ENCODE data around the gene FAM193A. TPM values are rescaled to one million over a fixed set of nuclear protein-coding genes. Genes with fewer than 3 reads are reported as not detected.

The FAM193A gene
- polyA plus RNA-seq, 1 donor (not counting 4 experiments of a cell fraction or from before 2014, with no cell fraction given), result 3.6 TPM

- no peaks in the 10 kb centered on the region for H3K9me1 ChIP-seq (ENCODE audit: control insufficient read depth, extremely low read depth, insufficient read depth, low read length)
- no peak overlapping the region for H3K4me2 ChIP-seq (ENCODE audit: control insufficient read depth, extremely low read depth, insufficient read depth, low read depth, low read length)
- H3K4me1 ChIP-seq (ENCODE audit: control insufficient read depth, extremely low read depth, insufficient read depth, low read length), result peaks cover 3% of the 10 kb centered on the region
- H3K27ac ChIP-seq (ENCODE audit: control insufficient read depth, insufficient read depth, low read length), result no peak overlapping the region
- no peak overlapping the region for H3K4me3 ChIP-seq (ENCODE audit: control insufficient read depth in 2 of 3, extremely low read depth in 1 of 3, insufficient read depth in 2 of 3, low read depth in 1 of 3, low read length in 3 of 3)
- peaks cover 25% of the 10 kb centered on the region for H4K20me1 ChIP-seq (ENCODE audit: control insufficient read depth, extremely low read depth, insufficient read depth, low read length)
- dilution Hi-C loops (cut with MboI; ENCODE audit: extremely low pct_ligation_motif_present, low sequenced_read_pairs), result no loop called here
- TF ChIP-seq, protein P1, sequence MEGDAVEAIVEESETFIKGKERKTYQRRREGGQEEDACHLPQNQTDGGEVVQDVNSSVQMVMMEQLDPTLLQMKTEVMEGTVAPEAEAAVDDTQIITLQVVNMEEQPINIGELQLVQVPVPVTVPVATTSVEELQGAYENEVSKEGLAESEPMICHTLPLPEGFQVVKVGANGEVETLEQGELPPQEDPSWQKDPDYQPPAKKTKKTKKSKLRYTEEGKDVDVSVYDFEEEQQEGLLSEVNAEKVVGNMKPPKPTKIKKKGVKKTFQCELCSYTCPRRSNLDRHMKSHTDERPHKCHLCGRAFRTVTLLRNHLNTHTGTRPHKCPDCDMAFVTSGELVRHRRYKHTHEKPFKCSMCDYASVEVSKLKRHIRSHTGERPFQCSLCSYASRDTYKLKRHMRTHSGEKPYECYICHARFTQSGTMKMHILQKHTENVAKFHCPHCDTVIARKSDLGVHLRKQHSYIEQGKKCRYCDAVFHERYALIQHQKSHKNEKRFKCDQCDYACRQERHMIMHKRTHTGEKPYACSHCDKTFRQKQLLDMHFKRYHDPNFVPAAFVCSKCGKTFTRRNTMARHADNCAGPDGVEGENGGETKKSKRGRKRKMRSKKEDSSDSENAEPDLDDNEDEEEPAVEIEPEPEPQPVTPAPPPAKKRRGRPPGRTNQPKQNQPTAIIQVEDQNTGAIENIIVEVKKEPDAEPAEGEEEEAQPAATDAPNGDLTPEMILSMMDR (optimal IDR thresholded peaks at IDR 0.05 in 1 of 3, IDR thresholded peaks at IDR 0.05 in 1 of 3, conservative IDR thresholded peaks at IDR 0.05 in 1 of 3; ENCODE audit: extremely low read depth in 1 of 3, insufficient read depth in 2 of 3, low read length in 3 of 3), result no peak
- TF ChIP-seq EZH2 (IDR thresholded peaks at IDR 0.05; ENCODE audit: low read length), result no peak
- no peaks in the 10 kb centered on the region for H3K9me3 ChIP-seq (ENCODE audit: control insufficient read depth, low read depth, low read length)
- no peak overlapping the region for H3K9ac ChIP-seq (ENCODE audit: control insufficient read depth, extremely low read depth, insufficient read depth, low read length)
- FAIRE-seq (no peak), DNase-seq (ENCODE audit: low read depth, low spot score) (no peak)
- H3K36me3 ChIP-seq (ENCODE audit: control insufficient read depth in 2 of 2, extremely low read depth in 1 of 2, insufficient read depth in 2 of 2, low read length in 2 of 2), result peaks cover 8 to 11% of the 10 kb centered on the region in 2 experiments
- H3K27me3 ChIP-seq (ENCODE audit: control insufficient read depth, extremely low read depth, insufficient read depth, low read length), result no peaks in the 10 kb centered on the region
- no peak overlapping the region for H2AFZ ChIP-seq (ENCODE audit: control insufficient read depth, low read length)
- H3K79me2 ChIP-seq (ENCODE audit: control insufficient read depth, insufficient read depth, low read length), result peaks cover 83% of the 10 kb centered on the region
These were observed 60.2 kb downstream of the FAM193A start for GRCh38 chr4:2596611-2597010.

GRCh38 chr4:2598511-2599303 lies 62.3 kb downstream of the FAM193A start:
- Histone ChIP-seq H3K27me3 (ENCODE audit: control insufficient read depth, extremely low read depth, insufficient read depth, low read length) (no peaks in the 10 kb centered on the region), H3K9me1 (ENCODE audit: control insufficient read depth, extremely low read depth, insufficient read depth, low read length) (no peaks in the 10 kb centered on the region), H3K36me3 (ENCODE audit: control insufficient read depth in 2 of 2, extremely low read depth in 1 of 2, insufficient read depth in 2 of 2, low read length in 2 of 2) (peaks cover 8 to 11% of the 10 kb centered on the region in 2 experiments), H3K27ac (ENCODE audit: control insufficient read depth, insufficient read depth, low read length) (no peak overlapping the region), H2AFZ (ENCODE audit: control insufficient read depth, low read length) (no peak overlapping the region), H3K4me3 (ENCODE audit: control insufficient read depth in 2 of 3, extremely low read depth in 1 of 3, insufficient read depth in 2 of 3, low read depth in 1 of 3, low read length in 3 of 3) (no peak overlapping the region), H3K9me3 (ENCODE audit: control insufficient read depth, low read depth, low read length) (no peaks in the 10 kb centered on the region), H4K20me1 (ENCODE audit: control insufficient read depth, extremely low read depth, insufficient read depth, low read length) (peaks cover 25% of the 10 kb centered on the region), H3K79me2 (ENCODE audit: control insufficient read depth, insufficient read depth, low read length) (peaks cover 70% of the 10 kb centered on the region), H3K4me1 (ENCODE audit: control insufficient read depth, extremely low read depth, insufficient read depth, low read length) (peaks cover 3% of the 10 kb centered on the region), H3K4me2 (ENCODE audit: control insufficient read depth, extremely low read depth, insufficient read depth, low read depth, low read length) (no peak overlapping the region), H3K9ac (ENCODE audit: control insufficient read depth, extremely low read depth, insufficient read depth, low read length) (no peak overlapping the region)
- dilution Hi-C loops (cut with MboI; ENCODE audit: extremely low pct_ligation_motif_present, low sequenced_read_pairs), result no loop called here
- no peak for FAIRE-seq
- TF ChIP-seq, protein P1 (optimal IDR thresholded peaks at IDR 0.05 in 1 of 3, IDR thresholded peaks at IDR 0.05 in 1 of 3, conservative IDR thresholded peaks at IDR 0.05 in 1 of 3; ENCODE audit: extremely low read depth in 1 of 3, insufficient read depth in 2 of 3, low read length in 3 of 3), result no peak
- TF ChIP-seq EZH2 (IDR thresholded peaks at IDR 0.05; ENCODE audit: low read length), result no peak
- DNase-seq (ENCODE audit: low read depth, low spot score), result no peak
